ENCODE measurements around the gene OSBPL3.
A peak's percentile ranks its signal among the peaks of the same experiment; 100 is the strongest.
"Not testable (repeated sequence)": the region's sequence is repeated elsewhere in the genome, so short reads cannot be mapped to it uniquely, and the experiment has no call there.

Gene OSBPL3

DNA sequence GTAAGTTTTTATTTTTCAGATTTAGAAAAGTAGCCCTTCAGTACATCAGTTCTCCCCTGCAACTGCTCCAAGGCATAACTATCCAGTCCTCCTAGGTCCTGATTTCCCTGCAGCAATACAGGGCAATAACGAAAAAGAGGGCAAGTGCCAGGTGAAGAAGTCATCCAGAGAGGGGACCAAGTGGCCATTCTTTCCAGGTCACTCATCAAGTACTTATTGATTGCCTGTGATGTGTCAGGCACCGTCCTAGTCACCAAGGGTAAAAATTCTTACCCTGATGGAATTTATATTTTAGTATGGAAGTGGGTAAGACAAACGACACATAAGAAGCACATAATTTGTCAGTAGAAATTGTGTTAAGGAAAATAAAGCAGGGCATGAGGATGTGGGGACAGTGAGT, 155.6 kb downstream of the OSBPL3 start:
- DNase-seq, result no peak

DNA sequence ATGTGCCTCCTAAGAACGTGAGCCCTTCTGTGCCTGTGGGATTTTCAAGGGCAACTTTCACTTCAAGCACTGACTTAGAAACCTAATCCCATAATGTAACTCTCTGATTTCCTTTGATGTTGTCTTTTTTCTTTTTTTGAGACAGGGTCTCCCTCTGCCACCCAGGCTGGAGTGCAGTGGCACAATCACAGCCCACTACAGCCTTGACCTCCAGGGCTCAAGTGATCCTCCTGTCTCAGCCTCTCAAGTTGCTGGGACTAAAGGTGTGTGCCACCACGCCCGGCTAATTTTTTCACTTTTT, 158.3 kb downstream of the OSBPL3 start:
- DNase-seq, result no peak

GRCh38 chr7:24821045-24821753, 158.8 kb downstream of the OSBPL3 start:
- DNase-seq, result peak; percentile 89

DNA sequence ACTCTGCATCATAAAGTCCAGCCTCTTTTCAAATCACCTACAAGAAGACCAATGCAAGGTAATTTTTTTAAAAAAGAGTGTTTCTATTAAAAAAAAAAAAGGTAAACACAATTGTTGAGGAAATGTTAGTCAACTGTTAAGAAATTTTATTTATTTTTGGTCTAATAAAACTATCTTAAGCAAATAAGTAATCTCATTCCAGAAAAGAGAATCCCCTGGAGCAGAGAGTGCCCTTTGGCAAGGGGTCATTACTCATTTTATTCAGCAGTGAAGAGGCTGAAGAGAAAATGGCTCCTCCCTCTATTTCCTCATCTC, 159.3 kb downstream of the OSBPL3 start:
- no peak for DNase-seq

DNA sequence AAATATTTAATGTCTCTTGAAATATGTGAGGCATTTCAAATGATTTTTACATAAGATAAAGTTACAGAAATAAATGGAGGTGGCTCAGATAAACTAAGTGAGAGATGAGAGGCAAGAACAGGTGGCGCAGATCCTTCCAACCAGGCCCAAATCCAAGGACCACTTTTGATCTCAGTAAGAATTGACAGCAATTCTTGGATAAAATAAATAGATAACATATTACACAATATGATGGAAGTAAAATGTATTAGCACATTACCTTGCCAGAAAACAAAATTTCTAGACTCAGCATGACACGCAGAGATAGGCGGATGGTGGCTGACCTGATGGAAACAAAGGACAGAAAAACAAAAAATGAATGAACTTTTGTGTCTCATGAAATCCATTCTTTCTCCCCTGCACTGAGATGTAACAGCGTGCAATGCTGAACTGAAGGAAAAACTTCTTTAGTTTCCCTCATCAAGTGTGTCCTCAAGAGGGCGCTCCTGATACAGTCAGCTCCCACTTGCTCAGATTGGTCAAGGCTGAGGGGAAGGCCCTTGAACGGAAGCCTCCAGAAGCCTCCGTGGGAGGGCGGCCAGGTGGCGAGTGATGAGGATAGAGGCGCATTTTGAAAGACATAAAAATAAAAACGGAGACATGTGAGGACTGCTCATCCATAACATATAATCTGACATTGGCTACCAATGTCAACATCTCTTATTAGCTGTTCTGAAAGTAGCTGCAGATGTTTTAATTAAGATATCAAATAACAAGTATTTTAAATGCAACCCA, 159.9 kb downstream of the OSBPL3 start:
- peak; percentile 82 for DNase-seq

DNA sequence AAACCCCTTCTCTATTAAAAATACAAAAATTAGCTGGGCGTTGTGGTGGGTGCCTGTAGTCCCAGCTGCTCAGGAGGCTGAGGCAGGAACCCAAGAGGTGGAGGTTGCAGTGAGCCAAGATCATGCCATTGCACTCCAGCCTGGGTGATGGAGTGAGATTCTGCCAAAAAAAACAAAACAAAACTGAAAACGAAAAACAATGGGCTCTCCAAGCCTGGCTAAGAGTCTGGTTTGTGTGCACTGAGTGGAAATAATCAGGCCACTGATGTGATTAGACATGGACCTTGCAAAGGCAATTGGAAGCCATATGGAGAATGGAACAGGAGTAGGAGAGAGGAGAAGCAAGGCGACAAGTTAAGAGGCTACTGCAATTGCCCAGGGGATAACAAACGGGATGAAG, 162.6 kb downstream of the OSBPL3 start:
- no peak for DNase-seq

DNA sequence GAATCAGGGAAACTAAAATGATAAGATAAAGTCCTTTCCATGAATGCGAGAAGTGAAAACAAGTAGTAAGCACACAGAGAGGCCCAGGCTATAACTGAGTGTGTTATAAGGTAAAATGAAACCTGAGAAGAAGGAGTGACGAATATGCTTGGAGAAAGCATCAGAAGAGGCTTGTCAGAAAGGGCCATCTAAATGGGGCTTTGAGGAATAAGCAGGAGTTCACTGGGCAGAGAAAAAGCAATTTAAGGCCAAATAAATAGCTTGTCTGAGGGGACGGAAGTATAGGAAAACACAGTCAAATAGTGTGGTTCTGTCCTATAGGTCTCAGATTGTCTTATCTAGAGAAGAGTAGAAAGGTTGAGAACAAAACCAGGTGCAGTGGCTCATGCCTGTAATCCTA, 163.1 kb downstream of the OSBPL3 start:
- no peak for DNase-seq

- DNase-seq, result no peak
Observed at GRCh38 chr7:24812305-24812945, 167.6 kb downstream of the OSBPL3 start.

DNA sequence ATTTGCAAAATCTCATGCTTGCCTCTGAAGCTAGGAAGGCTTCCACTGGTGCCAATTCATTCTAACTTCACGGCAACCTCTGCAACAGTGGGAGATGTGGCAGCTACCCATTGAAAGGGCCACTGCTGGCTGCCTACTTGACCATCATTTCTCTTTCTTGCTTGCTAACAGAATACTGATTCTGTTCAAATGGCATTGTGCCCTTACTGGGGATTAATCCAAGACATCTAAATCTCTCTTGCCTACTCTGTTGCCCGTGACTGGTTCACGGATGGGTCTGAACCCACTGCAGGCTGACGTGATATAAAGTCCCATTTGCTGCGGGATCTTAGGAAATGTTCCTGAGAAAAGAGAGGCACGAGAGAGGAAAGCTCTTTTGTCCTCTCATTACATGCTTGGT, 171.5 kb downstream of the OSBPL3 start:
- DNase-seq, result no peak

GRCh38 chr7:24802300-24802699, 177.7 kb downstream of the OSBPL3 start:
- DNase-seq, result no peak

- no peak for DNase-seq
Observed at GRCh38 chr7:24801883-24802282, 178.1 kb downstream of the OSBPL3 start.

DNA sequence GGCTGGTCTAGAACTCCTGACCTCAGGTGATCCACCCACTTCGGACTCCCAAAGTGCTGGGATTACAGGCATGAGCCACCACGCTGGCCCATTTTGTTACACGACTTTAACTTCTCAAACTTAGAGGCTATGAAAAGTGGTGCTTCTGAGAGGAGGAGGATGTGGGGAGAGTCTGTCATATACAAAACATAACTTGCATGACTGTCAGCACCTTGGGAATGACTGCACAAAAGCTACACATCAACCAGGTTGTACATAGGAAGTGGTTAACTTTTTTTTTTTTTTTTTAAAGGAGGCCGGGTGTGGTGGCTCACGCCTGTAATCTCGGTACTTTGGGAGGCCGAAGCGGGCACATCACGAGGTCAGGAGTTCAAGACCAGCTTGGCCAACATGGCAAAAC, 179.3 kb downstream of the OSBPL3 start:
- no peak for DNase-seq

DNA sequence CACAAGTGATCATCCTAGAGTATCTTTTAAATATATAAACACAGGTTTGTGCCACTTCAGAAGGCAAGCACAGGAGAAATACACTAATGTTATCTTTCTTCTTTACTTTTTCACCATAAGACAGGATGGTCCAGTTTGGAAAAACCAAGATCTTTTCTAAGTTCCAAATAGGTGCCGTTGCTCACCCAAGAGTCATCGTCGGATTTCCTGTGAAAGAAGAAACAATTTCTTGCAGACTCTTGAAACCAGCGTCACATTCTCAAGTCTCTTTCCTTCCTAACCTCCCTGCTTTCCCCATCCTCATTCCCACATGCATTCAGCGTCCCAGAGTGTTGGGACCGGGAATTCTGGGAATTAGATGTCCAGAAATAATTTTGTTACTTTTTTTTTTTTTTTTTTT, 179.9 kb downstream of the OSBPL3 start:
- DNase-seq, result no peak

- DNase-seq, result no peak
Observed at GRCh38 chr7:24799506-24799905, 180.5 kb downstream of the OSBPL3 start.

- no peak for DNase-seq
Observed at GRCh38 chr7:24798261-24798660, 181.7 kb downstream of the OSBPL3 start.

DNA sequence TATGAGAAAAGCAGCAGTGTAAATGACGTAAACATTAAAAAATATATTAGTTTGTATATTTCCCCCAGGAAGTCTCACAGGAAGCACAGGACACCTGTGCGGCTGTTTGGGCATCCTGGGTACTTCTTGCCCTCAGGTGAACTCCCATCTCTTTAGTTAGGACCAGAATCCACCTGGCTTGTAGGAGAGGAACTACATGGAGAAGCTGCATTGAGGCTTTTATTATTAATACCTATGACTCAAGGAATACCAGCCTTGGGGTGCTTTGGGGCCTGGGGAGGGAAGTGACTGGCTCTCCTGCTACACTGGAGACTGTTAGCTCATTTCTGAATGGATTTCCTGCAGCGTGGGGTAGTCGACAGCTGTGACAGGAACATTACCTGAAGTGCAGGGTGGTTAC, 182.7 kb downstream of the OSBPL3 start:
- no peak for DNase-seq

DNA sequence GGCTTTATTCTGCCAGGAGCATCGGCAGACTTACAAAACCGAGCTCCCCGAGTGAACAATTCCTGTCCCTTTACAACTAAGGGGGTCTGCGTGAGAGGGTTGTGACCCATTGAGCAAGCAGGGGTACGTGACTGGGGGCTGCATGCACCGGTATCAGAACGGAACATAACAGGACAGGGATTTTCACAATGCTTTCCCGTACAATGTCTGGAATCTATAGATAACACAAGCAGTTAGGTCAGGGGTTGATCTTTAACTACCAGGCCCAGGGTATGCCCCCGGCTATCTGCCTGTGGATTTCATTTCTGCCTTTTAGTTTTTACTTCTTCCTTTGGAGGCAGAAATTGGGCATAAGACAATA, 184.6 kb downstream of the OSBPL3 start:
- DNase-seq, result no peak

GRCh38 chr7:24794751-24795406, 185.1 kb downstream of the OSBPL3 start:
- not testable (repeated sequence) for DNase-seq

DNA sequence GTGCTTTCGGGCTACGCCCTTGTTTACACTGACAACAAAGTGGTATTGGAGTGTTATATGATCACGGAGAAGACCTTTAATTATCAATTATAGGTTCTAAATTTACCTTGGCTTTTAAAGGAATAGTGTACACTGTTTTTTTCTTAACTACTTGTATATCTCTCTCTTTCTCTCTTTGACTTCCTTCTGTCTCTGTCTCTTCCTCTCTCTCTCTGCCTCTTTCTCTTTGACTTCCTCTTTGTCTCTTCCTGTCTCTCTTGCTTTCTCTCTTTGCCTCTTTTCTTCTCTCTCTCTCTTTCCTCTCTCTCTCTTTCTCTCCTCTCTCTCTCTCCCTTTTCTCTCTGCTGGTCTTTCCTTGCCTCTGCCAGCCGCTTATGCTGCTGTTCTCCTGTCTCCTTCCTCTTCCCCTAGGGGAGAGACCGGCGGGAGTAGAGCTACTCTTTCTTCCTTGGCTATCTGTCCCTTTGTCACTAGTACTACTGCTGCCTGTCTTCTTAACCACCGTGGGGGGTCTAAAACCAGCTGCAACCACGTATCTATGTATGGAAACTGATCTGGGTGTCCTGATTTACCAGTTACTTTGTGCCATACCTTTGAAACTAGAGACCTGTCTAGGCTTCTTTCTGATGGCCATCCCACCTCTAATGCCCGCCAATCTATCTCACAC, 185.9 kb downstream of the OSBPL3 start:
- no peak for DNase-seq

GRCh38 chr7:24788961-24789576, 190.9 kb downstream of the OSBPL3 start:
- no peak for DNase-seq

DNA sequence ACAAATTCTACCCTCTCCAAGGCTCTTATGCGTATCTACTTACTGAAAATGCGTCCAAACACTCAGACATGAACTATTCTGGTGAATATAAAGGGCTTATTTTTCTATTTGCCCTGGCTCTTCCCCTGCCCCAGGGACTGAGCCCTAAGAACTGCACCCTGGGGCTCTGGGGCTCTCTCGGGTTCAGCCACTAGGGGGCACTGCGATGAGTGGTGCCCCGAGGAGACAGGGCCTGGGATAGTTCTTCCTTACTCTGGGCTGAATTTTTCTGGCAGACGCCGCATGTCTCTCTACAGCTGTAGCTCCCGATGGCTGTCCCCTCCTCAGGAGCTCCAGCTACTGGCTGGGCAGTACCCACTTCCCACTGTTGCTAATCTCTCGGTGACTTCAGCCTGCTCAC, 191.9 kb downstream of the OSBPL3 start:
- no peak for DNase-seq

DNA sequence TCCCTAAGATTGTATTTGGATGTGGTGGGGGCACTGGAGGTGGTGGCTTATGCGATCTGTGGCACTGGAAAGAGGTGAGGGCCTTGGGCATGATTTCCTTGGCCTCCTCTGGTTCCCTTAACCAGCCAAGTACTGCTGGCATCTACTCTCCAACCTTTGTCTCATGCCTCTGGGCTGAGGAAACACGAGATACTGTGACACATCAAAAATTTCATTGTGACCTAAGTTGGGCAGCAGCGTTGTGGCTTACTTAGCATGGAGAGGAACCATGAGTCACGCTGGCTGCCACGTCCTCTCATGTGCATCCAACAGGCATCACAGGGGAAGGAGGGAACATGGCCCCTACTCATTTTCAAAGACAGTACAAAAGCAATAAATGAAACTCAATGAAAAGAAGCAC, 193.0 kb downstream of the OSBPL3 start:
- DNase-seq, result peak; percentile 93

DNA sequence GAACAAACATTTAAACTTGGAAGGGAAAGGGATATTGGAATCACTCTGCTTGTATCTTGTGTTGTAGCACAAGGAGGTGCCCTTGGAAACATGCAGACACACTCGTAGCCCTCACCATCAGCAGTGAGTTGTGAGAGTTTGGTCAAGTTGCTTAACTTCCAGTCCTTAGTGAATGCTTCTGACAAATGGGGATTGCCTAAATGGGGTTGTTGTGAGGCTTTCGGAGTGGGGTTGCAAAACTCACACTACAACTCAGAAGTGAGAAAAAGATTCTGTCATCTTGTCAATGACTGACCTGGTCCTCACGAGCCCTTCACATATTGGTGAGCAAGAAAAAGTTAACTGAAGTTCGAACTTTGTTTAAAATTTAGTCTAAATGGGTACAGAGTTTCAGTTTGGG, 193.7 kb downstream of the OSBPL3 start:
- no peak for DNase-seq

Data from fibroblast of skin of right quadriceps (primary cell).